ENCODE data around the gene LRRTM4.

DNA sequence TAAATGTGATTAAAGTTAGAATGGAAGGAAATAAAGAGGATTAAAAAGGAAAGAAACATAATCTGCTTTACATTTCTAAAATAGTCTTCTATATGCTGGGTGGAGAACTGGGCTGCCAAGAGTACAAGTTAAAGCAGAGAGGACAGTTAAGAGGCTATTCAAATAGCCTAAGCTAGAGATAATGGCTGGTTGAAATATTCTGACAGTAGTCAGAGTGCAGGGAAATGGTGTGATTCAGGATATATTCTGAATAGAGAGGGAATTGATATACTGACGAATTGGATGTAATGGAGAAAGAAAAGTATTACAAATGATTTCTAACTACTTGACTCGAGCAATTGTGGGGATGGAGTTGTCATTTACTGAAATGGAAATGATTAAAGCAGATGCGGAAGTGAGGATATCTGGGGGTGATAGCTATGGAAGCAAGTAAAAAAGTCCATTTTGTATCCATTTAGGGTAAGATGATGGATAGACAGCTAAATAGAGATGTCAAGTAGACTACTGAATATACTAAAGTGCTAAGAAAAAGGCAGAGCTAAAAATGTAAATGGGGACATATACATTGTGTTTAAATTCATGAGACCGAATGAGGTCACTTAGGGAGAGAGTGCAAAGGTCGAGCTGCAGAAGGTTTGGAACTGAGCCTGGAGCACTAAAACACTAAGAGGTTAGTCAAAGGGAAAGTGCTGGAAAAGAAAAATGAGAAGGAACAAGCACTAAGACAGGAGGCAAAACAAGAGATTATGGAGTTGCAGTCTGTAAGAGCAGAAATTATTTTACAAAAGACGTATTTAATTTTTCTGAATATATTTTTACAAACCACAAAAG is 696.8 kb downstream of the LRRTM4 start:
- TF ChIP-seq NR3C1 (CRISPR knock-in tag; conservative IDR thresholded peaks at IDR 0.05; ENCODE audit: low read depth) (no peak), FOXJ3 (CRISPR knock-in tag; IDR thresholded peaks at IDR 0.05; ENCODE audit: borderline replicate concordance) (no peak)
- TF ChIP-seq, protein P1, sequence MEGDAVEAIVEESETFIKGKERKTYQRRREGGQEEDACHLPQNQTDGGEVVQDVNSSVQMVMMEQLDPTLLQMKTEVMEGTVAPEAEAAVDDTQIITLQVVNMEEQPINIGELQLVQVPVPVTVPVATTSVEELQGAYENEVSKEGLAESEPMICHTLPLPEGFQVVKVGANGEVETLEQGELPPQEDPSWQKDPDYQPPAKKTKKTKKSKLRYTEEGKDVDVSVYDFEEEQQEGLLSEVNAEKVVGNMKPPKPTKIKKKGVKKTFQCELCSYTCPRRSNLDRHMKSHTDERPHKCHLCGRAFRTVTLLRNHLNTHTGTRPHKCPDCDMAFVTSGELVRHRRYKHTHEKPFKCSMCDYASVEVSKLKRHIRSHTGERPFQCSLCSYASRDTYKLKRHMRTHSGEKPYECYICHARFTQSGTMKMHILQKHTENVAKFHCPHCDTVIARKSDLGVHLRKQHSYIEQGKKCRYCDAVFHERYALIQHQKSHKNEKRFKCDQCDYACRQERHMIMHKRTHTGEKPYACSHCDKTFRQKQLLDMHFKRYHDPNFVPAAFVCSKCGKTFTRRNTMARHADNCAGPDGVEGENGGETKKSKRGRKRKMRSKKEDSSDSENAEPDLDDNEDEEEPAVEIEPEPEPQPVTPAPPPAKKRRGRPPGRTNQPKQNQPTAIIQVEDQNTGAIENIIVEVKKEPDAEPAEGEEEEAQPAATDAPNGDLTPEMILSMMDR (IDR thresholded peaks at IDR 0.05) = no peak
- TF ChIP-seq, protein P2, sequence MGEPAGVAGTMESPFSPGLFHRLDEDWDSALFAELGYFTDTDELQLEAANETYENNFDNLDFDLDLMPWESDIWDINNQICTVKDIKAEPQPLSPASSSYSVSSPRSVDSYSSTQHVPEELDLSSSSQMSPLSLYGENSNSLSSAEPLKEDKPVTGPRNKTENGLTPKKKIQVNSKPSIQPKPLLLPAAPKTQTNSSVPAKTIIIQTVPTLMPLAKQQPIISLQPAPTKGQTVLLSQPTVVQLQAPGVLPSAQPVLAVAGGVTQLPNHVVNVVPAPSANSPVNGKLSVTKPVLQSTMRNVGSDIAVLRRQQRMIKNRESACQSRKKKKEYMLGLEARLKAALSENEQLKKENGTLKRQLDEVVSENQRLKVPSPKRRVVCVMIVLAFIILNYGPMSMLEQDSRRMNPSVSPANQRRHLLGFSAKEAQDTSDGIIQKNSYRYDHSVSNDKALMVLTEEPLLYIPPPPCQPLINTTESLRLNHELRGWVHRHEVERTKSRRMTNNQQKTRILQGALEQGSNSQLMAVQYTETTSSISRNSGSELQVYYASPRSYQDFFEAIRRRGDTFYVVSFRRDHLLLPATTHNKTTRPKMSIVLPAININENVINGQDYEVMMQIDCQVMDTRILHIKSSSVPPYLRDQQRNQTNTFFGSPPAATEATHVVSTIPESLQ (CRISPR knock-in tag; IDR thresholded peaks at IDR 0.05) = no peak

Data from WTC11 (cell line).